K562 (cell line): ENCODE measurements around the gene ARID5B. TPM values are rescaled to one million over a fixed set of nuclear protein-coding genes. Genes with fewer than 3 reads are reported as not detected.
A peak's percentile ranks its signal among the peaks of the same experiment; 100 is the strongest.

ENCODE experiments used
- ATAC-seq: fragments of 200-7000 bp; cut with Tn5 transposase; 3 replicates; pipeline ENCODE4 v1.9.1; 2020; ENCODE audit warnings: moderate library complexity
- BruUV-seq: library from RNA; stranded (reverse); fragments of 400-500 nt; replicated peaks from 2 replicates; lab custom pipeline; 2021; lab: Mats Ljungman, UMichigan
- CTCF ChIA-PET: fragments of 300-600 bp; formaldehyde crosslinking; extraction: SDS; loops from one replicate; lab custom pipeline; 2021; ENCODE audit warnings: low intra/inter-chr PET ratio; lab: Yijun Ruan, JAX
- POLR2A ChIA-PET: fragments of 300-600, 350-650 bp; sonication (Branson Sonifier 250); formaldehyde crosslinking; extraction: SDS; loops from one replicate; lab custom pipeline; 2021; ENCODE audit warnings: antibody characterized with exemption, inconsistent platforms; lab: Yijun Ruan, JAX
- DNase-seq, 4 experiments: peaks; one replicate each; pipeline versions ENCODE4 v3.0.0 to v3.0.0-alpha.2; 2011 to 2018; ENCODE audit warnings: low spot score in 3 of 4, mixed read lengths in 3 of 4; ENCODE audit errors: extremely low read depth in 1 of 4
- FAIRE-seq: peaks from 2 replicates; lab custom pipeline; 2011; peaks lifted over from hg19 to GRCh38; lab: Jason Lieb, UNC
- H2AFZ ChIP-seq: 2 replicates; pipeline ENCODE4 v1.6.0; 2011; ENCODE audit warnings: low read depth, low read length, control low read depth, inconsistent platforms
- H3K27ac ChIP-seq: fragments of 200-600 bp; 3 replicates; pipeline ENCODE4 v1.8.0; 2011; ENCODE audit warnings: low read depth, mild to moderate bottlenecking, control low read depth, inconsistent platforms, low read length, moderate library complexity, mixed read lengths; ENCODE audit errors: extremely low read depth
- H3K27me3 ChIP-seq, 2 experiments: fragments of 300-600 bp in 1 of 2; 2 replicates in 1 of 2; 3 replicates in 1 of 2; pipeline versions ENCODE4 v1.6.0 to v1.8.0; 2011; ENCODE audit warnings: inconsistent platforms in 2 of 2, low read length in 2 of 2, mild to moderate bottlenecking in 1 of 2, mixed read lengths in 1 of 2, moderate library complexity in 1 of 2; ENCODE audit not compliant: control insufficient read depth in 2 of 2, insufficient read depth in 2 of 2
- H3K36me3 ChIP-seq: fragments of 300-600 bp; 3 replicates; pipeline ENCODE4 v1.8.0; 2011; ENCODE audit warnings: mild to moderate bottlenecking, low read length, inconsistent platforms; ENCODE audit not compliant: control insufficient read depth, insufficient read depth
- H3K4me1 ChIP-seq, 2 experiments: fragments of 200-600 bp in 1 of 2; replicated peaks in 1 of 2; 2 replicates in 1 of 2; 3 replicates in 1 of 2; pipeline versions ENCODE4 v1.5.1 to v1.8.0; 2011; ENCODE audit warnings: inconsistent platforms in 2 of 2, low read length in 2 of 2, mild to moderate bottlenecking in 1 of 2, mixed read lengths in 1 of 2, moderate library complexity in 1 of 2; ENCODE audit not compliant: control insufficient read depth in 2 of 2, insufficient read depth in 2 of 2
- H3K4me2 ChIP-seq: 2 replicates; pipeline ENCODE4 v1.6.1; 2011; ENCODE audit warnings: low read length, control low read depth, inconsistent platforms, mixed read lengths; ENCODE audit not compliant: insufficient read depth
- H3K4me3 ChIP-seq: fragments of 200-600 bp; sonication (generic), shearing (Covaris generic); 2 replicates; pipeline ENCODE4 v1.5.1; 2016; ENCODE audit warnings: control low read depth, inconsistent platforms
- H3K79me2 ChIP-seq: fragments of 200-600 bp; 3 replicates; pipeline ENCODE4 v1.8.0; 2011; ENCODE audit warnings: low read length, inconsistent platforms; ENCODE audit not compliant: control insufficient read depth, insufficient read depth
- H3K9ac ChIP-seq, 2 experiments: 2 replicates each; pipeline versions ENCODE4 v1.6.0 to v1.6.1; 2011; ENCODE audit warnings: low read depth in 2 of 2, low read length in 2 of 2, control low read depth in 1 of 2, inconsistent platforms in 1 of 2, mild to moderate bottlenecking in 1 of 2, mixed read lengths in 1 of 2; ENCODE audit not compliant: insufficient read depth in 1 of 2
- H3K9me1 ChIP-seq: one replicate; pipeline ENCODE4 v1.6.0; 2011; ENCODE audit warnings: inconsistent platforms, mild to moderate bottlenecking, low read length, moderate library complexity; ENCODE audit not compliant: control insufficient read depth, insufficient read depth
- H3K9me3 ChIP-seq: replicated peaks from 2 replicates; pipeline ENCODE4 v1.5.1; 2011; ENCODE audit warnings: low read depth, low read length, inconsistent platforms; ENCODE audit not compliant: control insufficient read depth, insufficient read depth
- H4K20me1 ChIP-seq: replicated peaks from 2 replicates; pipeline ENCODE4 v1.6.1; 2011; ENCODE audit warnings: low read length, inconsistent platforms, mixed read lengths; ENCODE audit not compliant: control insufficient read depth, insufficient read depth
- ESRRA ChIP-seq: fragments of 450-650 bp; IDR thresholded peaks from 2 replicates; pipeline ENCODE4 v1.6.1; 2014; ENCODE audit warnings: low read depth, mild to moderate bottlenecking, moderate library complexity, borderline replicate concordance
- ESRRB ChIP-seq: fragments of 250-450 bp; sonication (Bioruptor Pico); IDR thresholded peaks from 2 replicates; pipeline ENCODE4 v1.5.0; 2020; ENCODE audit warnings: mild to moderate bottlenecking, moderate library complexity, borderline replicate concordance
- HDAC3 ChIP-seq: fragments of 450-650 bp; IDR thresholded peaks from 2 replicates; pipeline ENCODE4 v1.6.1; 2018; ENCODE audit warnings: borderline replicate concordance, mild to moderate bottlenecking, moderate library complexity; ENCODE audit not compliant: partially characterized antibody
- KDM1A ChIP-seq, 2 experiments: fragments of 450-650 bp; IDR thresholded peaks; 2 replicates each; pipeline ENCODE4 v1.6.1; 2016; ENCODE audit warnings: mild to moderate bottlenecking in 2 of 2
- NFRKB ChIP-seq: fragments of 450-650 bp; IDR thresholded peaks from 2 replicates; pipeline ENCODE4 v1.6.1; 2016; ENCODE audit warnings: low read depth
- NR2F6 ChIP-seq: fragments of 450-650 bp; formaldehyde crosslinking; IDR thresholded peaks from 2 replicates; pipeline ENCODE4 v1.4.0; 2020; ENCODE audit warnings: mild to moderate bottlenecking
- SLC30A9 ChIP-seq: fragments of 250-450 bp; sonication (Bioruptor Pico); IDR thresholded peaks from 2 replicates; pipeline ENCODE4 v1.8.0; 2022; ENCODE audit warnings: mild to moderate bottlenecking, moderate library complexity
- THAP12 ChIP-seq: fragments of 250-450 bp; sonication (Bioruptor Pico); IDR thresholded peaks from 2 replicates; pipeline ENCODE4 v1.9.0; 2021; ENCODE audit warnings: mild to moderate bottlenecking, inconsistent platforms
- ZNF444 ChIP-seq: fragments of 250-450 bp; sonication (Bioruptor Pico); IDR thresholded peaks from 2 replicates; pipeline ENCODE4 v1.4.0; 2020; ENCODE audit warnings: mild to moderate bottlenecking, moderate library complexity
- WGBS: fragments of 100-300 bp; shearing (Covaris generic); methylation state at CpG from one replicate; pipeline ENCODE4 v1.1.6; 2016; ENCODE audit warnings: low coverage, mixed read lengths; ENCODE audit not compliant: insufficient coverage; ENCODE audit errors: missing lambda C conversion rate; 5-methylcytosine and 5-hydroxymethylcytosine counted together
- in situ Hi-C: fragments of 300-500 bp; cut with MboI; formaldehyde crosslinking; loops from 4 replicates; pipeline ENCODE4 v1.15.0; 2018; ENCODE audit warnings: inconsistent platforms, mixed read lengths
- intact Hi-C: fragments of 100-400 bp; cut with micrococcal nuclease; formaldehyde crosslinking; loops from 2 replicates; pipeline ENCODE4 v1.14.2; 2022
- polyA plus RNA-seq, 8 experiments: library from polyadenylated mRNA; depleted of rRNA in 4 of 8; stranded (reverse) in 5 of 8; unstranded in 3 of 8; fragments of >200 nt; fragmentation: Nextera tagmentation in 2 of 8; fragmentation: Illumina TruSeq in 1 of 8; extraction: Ambion mirVana in 2 of 8; extraction: Trizol in 1 of 8; gene quantifications; 2 replicates each; pipeline versions ENCODE4 v1.2.1 to v1.2.3, GENCODE V29; 2011 to 2014; ENCODE audit warnings: inconsistent platforms in 1 of 8, missing spikeins in 1 of 8
- total RNA-seq, 7 experiments: library from RNA; depleted of rRNA in 6 of 7; stranded (reverse); fragments of >200 nt in 6 of 7; fragmentation: Illumina TruSeq in 2 of 7; extraction: Trizol in 2 of 7; gene quantifications; 2 replicates each; pipeline versions ENCODE4 v1.2.1 to v1.2.3, GENCODE V29; 2011 to 2021; ENCODE audit warnings: low replicate concordance in 1 of 7
- TF ChIP-seq, protein P1 (sequence below): fragments of 200-800 bp; sonication (Bioruptor generic); IDR thresholded peaks from 2 replicates; pipeline ENCODE4 v1.6.1; 2017; ENCODE audit warnings: missing genetic modification characterization, missing compliant biosample characterization
- TF ChIP-seq, protein P2 (sequence below): fragments of 250-450 bp; sonication (Bioruptor Pico); IDR thresholded peaks from 2 replicates; pipeline ENCODE4 v1.4.0; 2020; ENCODE audit warnings: mild to moderate bottlenecking, moderate library complexity

The ARID5B gene
- total and polyA plus RNA-seq, 9 of the 15 experiments (the other 6 are each of a cell fraction or from before 2014, with no cell fraction given), result 0.48 to 1.6 (median 0.80) TPM

DNA sequence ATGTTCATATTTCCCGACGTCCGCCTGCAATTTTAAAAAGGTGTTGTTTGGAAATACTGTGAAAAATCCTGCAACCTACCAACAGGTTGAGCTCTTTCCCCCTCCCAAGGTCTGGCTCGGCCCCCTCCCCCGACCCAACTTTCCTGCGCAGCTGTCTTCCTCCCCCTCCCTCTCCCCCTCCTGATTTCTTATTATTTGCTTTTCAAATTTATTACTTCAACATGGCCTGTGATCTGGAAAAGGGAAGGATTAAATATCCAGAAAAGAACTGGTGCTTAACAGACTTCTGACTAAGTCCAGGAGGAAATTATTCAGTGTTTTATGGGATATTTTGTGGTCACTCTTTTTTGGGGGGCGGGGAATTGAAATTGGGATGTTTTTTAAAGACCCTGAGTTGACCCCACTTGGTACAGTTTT lies 2.4 kb downstream of the ARID5B start:
- in situ Hi-C loops, result no loop called here
- ATAC-seq, result no peak
- peak overlapping the region; percentile 96 for H2AFZ ChIP-seq

More for the DNA sequence above, 2.4 kb downstream of the ARID5B start:
- Histone ChIP-seq H3K4me1 (peaks cover 6 to 10% of the 10 kb centered on the region in 2 experiments), H3K27me3 (no peaks in the 10 kb centered on the region), H3K9me1 (no peaks in the 10 kb centered on the region), H3K9ac (no peak overlapping the region; a peak in 1 of 4 replicates), H4K20me1 (no peaks in the 10 kb centered on the region), H3K27ac (no peak overlapping the region), H3K4me3 (peak overlapping the region; percentile 51), H3K36me3 (no peaks in the 10 kb centered on the region), H3K4me2 (peak overlapping the region; percentile 98; the same call in 1 of the 2 replicates), H3K9me3 (no peaks in the 10 kb centered on the region), H3K79me2 (no peaks in the 10 kb centered on the region)
- DNase-seq, result no peak
- ChIA-PET POLR2A (interaction anchor here (0.6 to 1.3 kb wide), 4 partner anchors 9 to 745 kb away, joined by 3 to 4 read pairs (median 3); no protein-coding TSS in a partner anchor), CTCF (interaction anchor here (0.6 kb wide), 1 partner anchor 489 kb away, joined by 3 read pairs; no protein-coding TSS in a partner anchor)
- FAIRE-seq, result no peak
- TF ChIP-seq HDAC3, result no peak
- TF ChIP-seq, protein P1, sequence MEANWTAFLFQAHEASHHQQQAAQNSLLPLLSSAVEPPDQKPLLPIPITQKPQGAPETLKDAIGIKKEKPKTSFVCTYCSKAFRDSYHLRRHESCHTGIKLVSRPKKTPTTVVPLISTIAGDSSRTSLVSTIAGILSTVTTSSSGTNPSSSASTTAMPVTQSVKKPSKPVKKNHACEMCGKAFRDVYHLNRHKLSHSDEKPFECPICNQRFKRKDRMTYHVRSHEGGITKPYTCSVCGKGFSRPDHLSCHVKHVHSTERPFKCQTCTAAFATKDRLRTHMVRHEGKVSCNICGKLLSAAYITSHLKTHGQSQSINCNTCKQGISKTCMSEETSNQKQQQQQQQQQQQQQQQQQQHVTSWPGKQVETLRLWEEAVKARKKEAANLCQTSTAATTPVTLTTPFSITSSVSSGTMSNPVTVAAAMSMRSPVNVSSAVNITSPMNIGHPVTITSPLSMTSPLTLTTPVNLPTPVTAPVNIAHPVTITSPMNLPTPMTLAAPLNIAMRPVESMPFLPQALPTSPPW (CRISPR knock-in tag), result peak; percentile 40; the same call in 1 of the 2 replicates
- peak; percentile 71; the same call in 1 of the 2 replicates for TF ChIP-seq ZNF444 (CRISPR knock-in tag)
- TF ChIP-seq ESRRB (CRISPR knock-in tag), result no peak
- TF ChIP-seq THAP12 (CRISPR knock-in tag), result no peak
- no peak for TF ChIP-seq NFRKB
- TF ChIP-seq NR2F6 (CRISPR knock-in tag), result no peak
- TF ChIP-seq SLC30A9 (CRISPR knock-in tag), result no peak
- peak in 1 of 2 experiments; percentile 85; a peak in 2 of 4 replicates for TF ChIP-seq KDM1A (IDR thresholded peaks at IDR 0.05)
- TF ChIP-seq ESRRA, result no peak
- TF ChIP-seq, protein P2, sequence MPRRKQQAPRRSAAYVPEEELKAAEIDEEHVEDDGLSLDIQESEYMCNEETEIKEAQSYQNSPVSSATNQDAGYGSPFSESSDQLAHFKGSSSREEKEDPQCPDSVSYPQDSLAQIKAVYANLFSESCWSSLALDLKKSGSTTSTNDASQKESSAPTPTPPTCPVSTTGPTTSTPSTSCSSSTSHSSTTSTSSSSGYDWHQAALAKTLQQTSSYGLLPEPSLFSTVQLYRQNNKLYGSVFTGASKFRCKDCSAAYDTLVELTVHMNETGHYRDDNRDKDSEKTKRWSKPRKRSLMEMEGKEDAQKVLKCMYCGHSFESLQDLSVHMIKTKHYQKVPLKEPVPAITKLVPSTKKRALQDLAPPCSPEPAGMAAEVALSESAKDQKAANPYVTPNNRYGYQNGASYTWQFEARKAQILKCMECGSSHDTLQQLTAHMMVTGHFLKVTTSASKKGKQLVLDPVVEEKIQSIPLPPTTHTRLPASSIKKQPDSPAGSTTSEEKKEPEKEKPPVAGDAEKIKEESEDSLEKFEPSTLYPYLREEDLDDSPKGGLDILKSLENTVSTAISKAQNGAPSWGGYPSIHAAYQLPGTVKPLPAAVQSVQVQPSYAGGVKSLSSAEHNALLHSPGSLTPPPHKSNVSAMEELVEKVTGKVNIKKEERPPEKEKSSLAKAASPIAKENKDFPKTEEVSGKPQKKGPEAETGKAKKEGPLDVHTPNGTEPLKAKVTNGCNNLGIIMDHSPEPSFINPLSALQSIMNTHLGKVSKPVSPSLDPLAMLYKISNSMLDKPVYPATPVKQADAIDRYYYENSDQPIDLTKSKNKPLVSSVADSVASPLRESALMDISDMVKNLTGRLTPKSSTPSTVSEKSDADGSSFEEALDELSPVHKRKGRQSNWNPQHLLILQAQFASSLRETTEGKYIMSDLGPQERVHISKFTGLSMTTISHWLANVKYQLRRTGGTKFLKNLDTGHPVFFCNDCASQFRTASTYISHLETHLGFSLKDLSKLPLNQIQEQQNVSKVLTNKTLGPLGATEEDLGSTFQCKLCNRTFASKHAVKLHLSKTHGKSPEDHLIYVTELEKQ, result no peak
- BruUV-seq, result no TSS peak
- intact Hi-C loops, result loop anchor here (5.0 kb wide), 3 partner anchors 67 to 172 kb away; no protein-coding TSS in a partner anchor
- WGBS, result 25% methylated on average over 4 of the region's 7 CpGs
